CD4-positive, alpha-beta memory T cell (primary cell): ENCODE measurements around the gene FOXD2. TPM values are rescaled to one million over a fixed set of nuclear protein-coding genes. Genes with fewer than 3 reads are reported as not detected.

Experiments
- CTCF ChIA-PET: fragments of 350-600 bp; sonication (Branson Sonifier 250); formaldehyde crosslinking; loops from one replicate; lab custom pipeline; 2021; ENCODE audit warnings: inconsistent platforms; ENCODE audit not compliant: partially characterized antibody; lab: Charles Lee
- POLR2A ChIA-PET: fragments of 350-600 bp; sonication (Branson Sonifier 250); formaldehyde crosslinking; loops from one replicate; lab custom pipeline; 2021; ENCODE audit not compliant: partially characterized antibody; lab: Charles Lee
- DNase-seq, 5 donors: peaks; one replicate each; pipeline versions ENCODE4 v3.0.0 to v3.0.0-alpha.2; 2020 to 2022; ENCODE audit warnings: mixed read lengths in 1 of 5
- H3K27ac ChIP-seq: one replicate; pipeline ENCODE4 v1.7.0; 2013; ENCODE audit warnings: low read depth, low read length
- H3K27me3 ChIP-seq: 2 replicates; pipeline ENCODE4 v1.7.0; 2013; ENCODE audit warnings: mild to moderate bottlenecking, low read length, moderate library complexity; ENCODE audit not compliant: insufficient read depth
- H3K36me3 ChIP-seq: 2 replicates; pipeline ENCODE4 v1.7.0; 2013; ENCODE audit warnings: mild to moderate bottlenecking, low read length, moderate library complexity; ENCODE audit not compliant: insufficient read depth
- H3K4me1 ChIP-seq: 2 replicates; pipeline ENCODE4 v1.7.0; 2013; ENCODE audit warnings: mild to moderate bottlenecking, low read length, moderate library complexity; ENCODE audit not compliant: insufficient read depth
- H3K4me3 ChIP-seq, 2 donors: one replicate each; pipeline ENCODE4 v1.7.0; 2013; ENCODE audit warnings: low read length in 2 of 2, mild to moderate bottlenecking in 1 of 2
- H3K9me3 ChIP-seq, 2 donors: one replicate each; pipeline ENCODE4 v1.7.0; 2013; ENCODE audit warnings: low read length in 2 of 2, control low read depth in 1 of 2; ENCODE audit not compliant: control insufficient read depth in 1 of 2
- H3K27ac Mint-ChIP-seq, 7 donors: one replicate each; pipeline ENCODE4 v1.8.0; 2020 to 2021; ENCODE audit warnings: mixed read lengths in 7 of 7, mild to moderate bottlenecking in 6 of 7, inconsistent platforms in 3 of 7, moderate library complexity in 3 of 7
- H3K27me3 Mint-ChIP-seq, 2 donors: one replicate each; pipeline ENCODE4 v1.8.0; 2020 to 2021; ENCODE audit warnings: mixed read lengths in 2 of 2
- H3K36me3 Mint-ChIP-seq, 2 donors: one replicate each; pipeline ENCODE4 v1.8.0; 2020 to 2021; ENCODE audit warnings: mixed read lengths in 2 of 2, inconsistent platforms in 1 of 2, mild to moderate bottlenecking in 1 of 2
- H3K4me1 Mint-ChIP-seq, 4 donors: one replicate each; pipeline ENCODE4 v1.8.0; 2020 to 2021; ENCODE audit warnings: mixed read lengths in 4 of 4, mild to moderate bottlenecking in 1 of 4
- H3K4me3 Mint-ChIP-seq, 8 donors: one replicate each; pipeline ENCODE4 v1.8.0; 2020 to 2021; ENCODE audit warnings: mixed read lengths in 8 of 8, mild to moderate bottlenecking in 7 of 8, moderate library complexity in 6 of 8, inconsistent platforms in 3 of 8
- H3K9me3 Mint-ChIP-seq, 8 donors: one replicate each; pipeline ENCODE4 v1.8.0; 2020 to 2021; ENCODE audit warnings: mixed read lengths in 8 of 8, mild to moderate bottlenecking in 5 of 8, inconsistent platforms in 3 of 8, moderate library complexity in 1 of 8
- intact Hi-C: fragments of 100-400 bp; cut with micrococcal nuclease; formaldehyde crosslinking; loops from one replicate; pipeline ENCODE4 v1.15.1; 2023
- polyA plus RNA-seq, 2 donors: library from polyadenylated mRNA; unstranded; fragments of 300-500 nt; fragmentation: Illumina TruSeq; gene quantifications; one replicate each; pipeline ENCODE4 v1.2.3, GENCODE V29; 2021
- total RNA-seq, 2 experiments: library from RNA; stranded (reverse); gene quantifications; one replicate each; pipeline ENCODE4 v1.2.3, GENCODE V29; 2021

Gene FOXD2
- total and polyA plus RNA-seq, 4 experiments from 2014 or later: 0.07 to 0.73 (median 0.37) TPM

GRCh38 chr1:47424336-47424982 lies 13.4 kb upstream of the FOXD2 start:
- no peaks in the 10 kb centered on the region for H3K36me3 ChIP-seq
- Mint-ChIP-seq H3K36me3 (peaks cover 0 to 3% of the 10 kb centered on the region in 2 donors), H3K4me3 (no peak overlapping the region), H3K27ac (no peak overlapping the region), H3K27me3 (no peaks in the 10 kb centered on the region), H3K4me1 (peaks cover 0 to 5% (median 0%) of the 10 kb centered on the region in 4 donors), H3K9me3 (no peaks in the 10 kb centered on the region)
- POLR2A ChIA-PET: no interaction called here
- intact Hi-C loops: loop anchor here (1.0 kb wide), 1 partner anchor 231 kb away; no protein-coding TSS in a partner anchor
- H3K4me1 ChIP-seq: no peaks in the 10 kb centered on the region
- no peak for DNase-seq
- H3K9me3 ChIP-seq: no peaks in the 10 kb centered on the region
- H3K27me3 ChIP-seq: no peaks in the 10 kb centered on the region
- no peak overlapping the region for H3K27ac ChIP-seq
- H3K4me3 ChIP-seq: no peak overlapping the region
- CTCF ChIA-PET: interaction anchor here (1.0 to 2.6 kb wide), 4 partner anchors 11 to 286 kb away, joined by 3 to 9 read pairs (median 3); partner anchors contain the start of gene FOXD2

DNA sequence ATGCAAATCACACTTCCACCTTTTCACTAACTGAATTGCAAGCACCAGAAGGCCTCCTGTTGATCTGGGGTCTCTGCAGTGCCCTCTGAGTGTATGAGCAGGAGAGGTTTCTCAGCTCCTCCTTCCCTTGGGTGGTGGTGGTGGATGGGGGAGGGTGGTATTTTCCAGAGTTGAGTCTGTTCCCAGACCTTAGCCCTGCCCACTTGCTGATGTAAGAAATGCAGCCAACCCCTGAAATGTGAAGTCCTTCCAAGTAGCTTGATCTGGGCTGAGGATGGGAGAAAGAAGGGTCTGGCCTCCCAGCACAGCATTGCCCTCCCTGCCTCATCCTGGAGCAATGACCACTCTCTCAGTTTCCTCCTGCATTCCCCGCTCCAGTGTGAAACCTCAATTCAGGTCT lies 6.3 kb upstream of the FOXD2 start:
- no peak for DNase-seq
- CTCF ChIA-PET: interaction anchor here (1.0 to 9.7 kb wide), 6 partner anchors 10 to 295 kb away, joined by 3 to 138 read pairs (median 8); no protein-coding TSS in a partner anchor
- Mint-ChIP-seq H3K9me3 (no peaks in the 10 kb centered on the region), H3K4me3 (no peak overlapping the region), H3K36me3 (peaks cover 0 to 10% of the 10 kb centered on the region in 2 donors), H3K27ac (no peak overlapping the region), H3K27me3 (no peaks in the 10 kb centered on the region), H3K4me1 (peaks cover 15 to 47% (median 28%) of the 10 kb centered on the region in 4 donors)
- no peaks in the 10 kb centered on the region for H3K36me3 ChIP-seq
- H3K4me3 ChIP-seq: no peak overlapping the region
- no peak overlapping the region for H3K27ac ChIP-seq
- intact Hi-C loops: no loop called here
- POLR2A ChIA-PET: interaction anchor here (1.3 kb wide), 1 partner anchor 294 kb away, joined by 3 read pairs; no protein-coding TSS in a partner anchor
- no peaks in the 10 kb centered on the region for H3K9me3 ChIP-seq
- H3K27me3 ChIP-seq: no peaks in the 10 kb centered on the region
- H3K4me1 ChIP-seq: peaks cover 27% of the 10 kb centered on the region

- H3K4me3 ChIP-seq: peak overlapping the region in 1 of 2 donors; percentile 21
- H3K36me3 Mint-ChIP-seq: peaks cover 0 to 11% of the 10 kb centered on the region in 2 donors
- ChIA-PET POLR2A (interaction anchor here (1.3 to 1.6 kb wide), 2 partner anchors 277 to 294 kb away, joined by 3 to 4 read pairs; no protein-coding TSS in a partner anchor), CTCF (interaction anchor here (1.0 to 9.7 kb wide), 8 partner anchors 9 to 294 kb away, joined by 3 to 138 read pairs (median 4); no protein-coding TSS in a partner anchor)
- H3K9me3 Mint-ChIP-seq: no peaks in the 10 kb centered on the region
- no peaks in the 10 kb centered on the region for H3K36me3 ChIP-seq
- H3K9me3 ChIP-seq: no peaks in the 10 kb centered on the region
- intact Hi-C loops: loop anchor here (1.0 kb wide), 2 partner anchors 278 to 294 kb away; no protein-coding TSS in a partner anchor
- H3K4me1 ChIP-seq: peaks cover 31% of the 10 kb centered on the region
- peak overlapping the region in 4 of 7 donors; percentile 29 to 57 (median 40) for H3K27ac Mint-ChIP-seq
- peak; percentile 56 to 72 (median 62) for DNase-seq
- H3K27ac ChIP-seq: no peak overlapping the region
- peaks cover 17 to 50% (median 32%) of the 10 kb centered on the region in 4 donors for H3K4me1 Mint-ChIP-seq
- peak overlapping the region in 7 of 8 donors; percentile 44 to 81 (median 67) for H3K4me3 Mint-ChIP-seq
- no peaks in the 10 kb centered on the region for H3K27me3 ChIP-seq
- no peaks in the 10 kb centered on the region for H3K27me3 Mint-ChIP-seq
Measured at GRCh38 chr1:47432071-47433036, 5.5 kb upstream of the FOXD2 start.

DNA sequence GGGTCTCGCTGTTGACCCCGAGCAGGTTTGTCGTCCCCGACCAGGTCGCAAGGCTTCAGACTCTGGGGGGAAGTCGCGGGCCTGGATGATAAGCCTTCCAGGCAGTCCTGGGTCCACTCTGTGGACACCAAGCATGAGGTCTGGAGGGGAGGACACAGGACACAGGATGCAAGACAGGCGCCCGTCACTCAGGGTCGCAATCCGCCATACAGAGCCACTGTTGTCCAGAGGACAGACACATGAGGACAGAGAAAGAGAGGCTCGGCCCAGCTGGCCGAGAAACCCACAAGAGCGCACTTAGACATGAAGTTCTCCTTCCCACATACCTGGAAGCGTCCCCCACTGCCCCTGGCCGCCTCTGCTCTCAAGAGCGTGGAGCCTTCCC lies 4.8 kb upstream of the FOXD2 start:
- peak overlapping the region in 6 of 8 donors; percentile 59 to 81 (median 70) for H3K4me3 Mint-ChIP-seq
- H3K27ac Mint-ChIP-seq: peak overlapping the region in 1 of 7 donors; percentile 50
- peaks cover 0 to 11% of the 10 kb centered on the region in 2 donors for H3K36me3 Mint-ChIP-seq
- no peak for DNase-seq
- H3K4me1 Mint-ChIP-seq: peaks cover 17 to 50% (median 32%) of the 10 kb centered on the region in 4 donors
- Histone ChIP-seq H3K9me3 (no peaks in the 10 kb centered on the region), H3K27ac (no peak overlapping the region), H3K27me3 (no peaks in the 10 kb centered on the region), H3K4me3 (no peak overlapping the region), H3K4me1 (peaks cover 31% of the 10 kb centered on the region), H3K36me3 (no peaks in the 10 kb centered on the region)
- no peaks in the 10 kb centered on the region for H3K27me3 Mint-ChIP-seq
- POLR2A ChIA-PET: interaction anchor here (1.3 to 1.6 kb wide), 2 partner anchors 276 to 293 kb away, joined by 3 to 4 read pairs; no protein-coding TSS in a partner anchor
- H3K9me3 Mint-ChIP-seq: no peaks in the 10 kb centered on the region
- CTCF ChIA-PET: interaction anchor here (1.0 to 9.7 kb wide), 8 partner anchors 8 to 294 kb away, joined by 3 to 138 read pairs (median 8); no protein-coding TSS in a partner anchor
- intact Hi-C loops: no loop called here

- H3K36me3 ChIP-seq: no peaks in the 10 kb centered on the region
- Mint-ChIP-seq H3K27ac (no peak overlapping the region), H3K36me3 (peaks cover 0 to 13% of the 10 kb centered on the region in 2 donors), H3K27me3 (no peaks in the 10 kb centered on the region), H3K4me3 (peak overlapping the region in 6 of 8 donors; percentile 15 to 81 (median 50)), H3K9me3 (peaks cover 0 to 2% (median 0%) of the 10 kb centered on the region in 8 donors), H3K4me1 (peaks cover 17 to 50% (median 32%) of the 10 kb centered on the region in 4 donors)
- no peak overlapping the region for H3K4me3 ChIP-seq
- DNase-seq: no peak
- H3K9me3 ChIP-seq: no peaks in the 10 kb centered on the region
- H3K4me1 ChIP-seq: peaks cover 31% of the 10 kb centered on the region
- POLR2A ChIA-PET: interaction anchor here (1.6 kb wide), 1 partner anchor 276 kb away, joined by 4 read pairs; no protein-coding TSS in a partner anchor
- intact Hi-C loops: no loop called here
- H3K27ac ChIP-seq: no peak overlapping the region
- H3K27me3 ChIP-seq: no peaks in the 10 kb centered on the region
- CTCF ChIA-PET: interaction anchor here (0.7 to 9.7 kb wide), 4 partner anchors 8 to 293 kb away, joined by 5 to 138 read pairs (median 33); no protein-coding TSS in a partner anchor
Measured at GRCh38 chr1:47433477-47434050, 4.3 kb upstream of the FOXD2 start.

- Mint-ChIP-seq H3K27me3 (no peaks in the 10 kb centered on the region), H3K4me3 (peak overlapping the region in 4 of 8 donors; percentile 20 to 59 (median 46)), H3K27ac (peak overlapping the region in 1 of 7 donors; percentile 97), H3K4me1 (peaks cover 17 to 50% (median 32%) of the 10 kb centered on the region in 4 donors), H3K36me3 (peaks cover 0 to 14% of the 10 kb centered on the region in 2 donors), H3K9me3 (peaks cover 0 to 2% (median 0%) of the 10 kb centered on the region in 8 donors)
- ChIA-PET CTCF (interaction anchor here (0.7 to 9.7 kb wide), 4 partner anchors 15 to 293 kb away, joined by 5 to 138 read pairs (median 33); no protein-coding TSS in a partner anchor), POLR2A (no interaction called here)
- peaks cover 31% of the 10 kb centered on the region for H3K4me1 ChIP-seq
- intact Hi-C loops: no loop called here
- H3K27ac ChIP-seq: no peak overlapping the region
- H3K36me3 ChIP-seq: no peaks in the 10 kb centered on the region
- H3K27me3 ChIP-seq: no peaks in the 10 kb centered on the region
- no peaks in the 10 kb centered on the region for H3K9me3 ChIP-seq
- DNase-seq: no peak
- H3K4me3 ChIP-seq: no peak overlapping the region
Measured at GRCh38 chr1:47434051-47434842, 3.6 kb upstream of the FOXD2 start.
